ENCODE measurements around the gene NINJ1. TPM values are rescaled to one million over a fixed set of nuclear protein-coding genes. Genes with fewer than 3 reads are reported as not detected.

NINJ1 gene
- polyA plus RNA-seq, 1 of the 3 experiments (the other 2 are of a cell fraction): 31.7 TPM

- H3K9me2 ChIP-seq: no peaks in the 10 kb centered on the region
- no peaks in the 10 kb centered on the region for H3K27me3 ChIP-seq (ENCODE audit: insufficient read depth)
- H3K4me3 ChIP-seq (ENCODE audit: low read depth in 2 of 2, low read length in 1 of 2): no peak overlapping the region
- peaks cover 13% of the 10 kb centered on the region for H3K79me2 ChIP-seq (ENCODE audit: insufficient read depth)
- no peaks in the 10 kb centered on the region for H3K36me3 ChIP-seq (replicated peaks in 1 of 2; ENCODE audit: control insufficient read depth in 1 of 2, insufficient read depth in 2 of 2, low read length in 1 of 2)
- H2AFZ ChIP-seq (ENCODE audit: low read depth): no peak overlapping the region
- ChIA-PET CTCF (no interaction called here), POLR2A (no interaction called here)
- H3K4me2 ChIP-seq: no peak overlapping the region
- DNase-seq: no peak
- 74% methylated on average over 7 of the region's 7 CpGs for WGBS (ENCODE audit: low lambda C conversion rate)
- peaks cover 3 to 18% of the 10 kb centered on the region in 2 experiments; a peak in 1 of 4 replicates for H3K4me1 ChIP-seq (ENCODE audit: control insufficient read depth in 1 of 2, insufficient read depth in 2 of 2, low read depth in 1 of 2, low read length in 1 of 2)
- H3K9ac ChIP-seq: no peak overlapping the region
- no peaks in the 10 kb centered on the region for H4K20me1 ChIP-seq (ENCODE audit: insufficient read depth)
- H3K27ac ChIP-seq (ENCODE audit: low read depth in 2 of 2, low read length in 1 of 2): peak overlapping the region in 1 of 2 experiments; percentile 28; a peak in 1 of 4 replicates
- no peak for TF ChIP-seq RAD21 (IDR thresholded peaks at IDR 0.05; ENCODE audit: low read length)
- no peak for TF ChIP-seq PBX3 (IDR thresholded peaks at IDR 0.05)
- TF ChIP-seq, protein P1, sequence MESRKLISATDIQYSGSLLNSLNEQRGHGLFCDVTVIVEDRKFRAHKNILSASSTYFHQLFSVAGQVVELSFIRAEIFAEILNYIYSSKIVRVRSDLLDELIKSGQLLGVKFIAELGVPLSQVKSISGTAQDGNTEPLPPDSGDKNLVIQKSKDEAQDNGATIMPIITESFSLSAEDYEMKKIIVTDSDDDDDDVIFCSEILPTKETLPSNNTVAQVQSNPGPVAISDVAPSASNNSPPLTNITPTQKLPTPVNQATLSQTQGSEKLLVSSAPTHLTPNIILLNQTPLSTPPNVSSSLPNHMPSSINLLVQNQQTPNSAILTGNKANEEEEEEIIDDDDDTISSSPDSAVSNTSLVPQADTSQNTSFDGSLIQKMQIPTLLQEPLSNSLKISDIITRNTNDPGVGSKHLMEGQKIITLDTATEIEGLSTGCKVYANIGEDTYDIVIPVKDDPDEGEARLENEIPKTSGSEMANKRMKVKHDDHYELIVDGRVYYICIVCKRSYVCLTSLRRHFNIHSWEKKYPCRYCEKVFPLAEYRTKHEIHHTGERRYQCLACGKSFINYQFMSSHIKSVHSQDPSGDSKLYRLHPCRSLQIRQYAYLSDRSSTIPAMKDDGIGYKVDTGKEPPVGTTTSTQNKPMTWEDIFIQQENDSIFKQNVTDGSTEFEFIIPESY (IDR thresholded peaks at IDR 0.05; ENCODE audit: borderline replicate concordance, low read depth): no peak
- TF ChIP-seq IRF3 (IDR thresholded peaks at IDR 0.05; ENCODE audit: low read depth, low read length): no peak
- TF ChIP-seq ELF1 (IDR thresholded peaks at IDR 0.05): no peak
- no peak for TF ChIP-seq JUND (IDR thresholded peaks at IDR 0.05)
- TF ChIP-seq REST (IDR thresholded peaks at IDR 0.05; ENCODE audit: low read depth, low read length): no peak
- TF ChIP-seq SIN3A (IDR thresholded peaks at IDR 0.05; ENCODE audit: borderline replicate concordance, low read depth, low read length): no peak
- TF ChIP-seq TCF12 (IDR thresholded peaks at IDR 0.05): no peak
- TF ChIP-seq EP300 (IDR thresholded peaks at IDR 0.05; ENCODE audit: borderline replicate concordance in 1 of 2, low read depth in 1 of 2, low read length in 1 of 2): no peak
- no peak for TF ChIP-seq USF1 (IDR thresholded peaks at IDR 0.05; ENCODE audit: borderline replicate concordance, low read depth)
- TF ChIP-seq FOXJ3 (CRISPR knock-in tag; IDR thresholded peaks at IDR 0.05): no peak
- TF ChIP-seq NRF1 (IDR thresholded peaks at IDR 0.05; ENCODE audit: low read depth, low read length): no peak
- no peak for TF ChIP-seq GABPA (IDR thresholded peaks at IDR 0.05; ENCODE audit: low read depth)
- no peak for TF ChIP-seq RCOR1 (IDR thresholded peaks at IDR 0.05; ENCODE audit: low read length)
- no peak for TF ChIP-seq USF2 (IDR thresholded peaks at IDR 0.05; ENCODE audit: borderline replicate concordance, low read depth, low read length)
- H3F3A ChIP-seq (replicated peaks; ENCODE audit: insufficient read depth): peaks cover 14% of the 10 kb centered on the region
- no peaks in the 10 kb centered on the region for H3K9me3 ChIP-seq
Measured at GRCh38 chr9:93092251-93092991, 41.6 kb downstream of the NINJ1 start.

All from SK-N-SH (cell line).